GM06990 (cell line): Measurements from ENCODE around the gene METTL27.

ENCODE experiments used
- DNase-seq: peaks from one replicate; pipeline ENCODE4 v3.0.0-alpha.2; 2011; ENCODE audit not compliant: insufficient read length; ENCODE audit errors: extremely low read depth
- H3K27me3 ChIP-seq: replicated peaks from 2 replicates; pipeline ENCODE4 v1.6.0; 2011; ENCODE audit warnings: low read length; ENCODE audit not compliant: control insufficient read depth, insufficient read depth
- H3K36me3 ChIP-seq: 2 replicates; pipeline ENCODE4 v1.5.1; 2011; ENCODE audit warnings: low read length; ENCODE audit not compliant: control insufficient read depth, insufficient read depth
- H3K4me3 ChIP-seq: replicated peaks from 2 replicates; pipeline ENCODE4 v1.5.1; 2011; ENCODE audit warnings: low read depth, mild to moderate bottlenecking, control low read depth, low read length
- CTCF ChIP-seq: IDR thresholded peaks from 2 replicates; pipeline ENCODE4 v1.5.1; 2011; ENCODE audit warnings: low read length, control low read depth, mild to moderate bottlenecking, inconsistent platforms; ENCODE audit not compliant: insufficient read depth, poor library complexity, severe bottlenecking

METTL27 gene

DNA sequence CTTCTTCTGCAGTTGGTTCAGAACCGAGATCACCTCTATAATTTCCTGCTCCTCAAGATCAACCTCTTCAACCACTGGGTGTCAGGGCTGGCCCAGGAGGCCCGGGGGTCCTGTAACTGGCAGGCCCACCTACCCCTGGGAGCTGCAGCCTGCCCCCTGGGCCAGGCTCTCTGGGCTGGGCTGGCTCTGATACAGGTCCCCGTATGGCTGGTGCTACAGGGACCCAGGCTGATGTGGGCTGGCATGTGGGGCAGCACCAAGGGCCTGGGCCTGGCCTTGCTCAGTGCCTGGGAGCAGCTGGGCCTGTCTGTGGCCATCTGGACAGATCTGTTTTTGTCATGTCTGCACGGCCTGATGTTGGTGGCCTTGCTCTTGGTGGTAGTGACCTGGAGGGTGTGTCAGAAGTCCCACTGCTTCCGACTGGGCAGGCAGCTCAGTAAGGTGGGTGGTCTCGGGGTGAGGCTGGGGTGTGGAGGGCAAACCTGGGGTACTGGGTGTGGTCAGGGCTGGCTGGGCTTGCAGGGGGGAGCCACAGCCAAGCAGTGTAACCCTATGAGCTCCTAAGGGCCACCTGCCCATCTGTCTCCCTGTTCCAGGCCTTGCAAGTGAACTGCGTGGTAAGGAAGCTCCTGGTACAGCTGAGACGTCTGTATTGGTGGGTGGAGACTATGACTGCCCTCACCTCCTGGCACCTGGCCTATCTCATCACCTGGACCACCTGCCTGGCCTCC is 22.8 kb upstream of the METTL27 start:
- H3K27me3 ChIP-seq: no peaks in the 10 kb centered on the region
- no peak for TF ChIP-seq CTCF
- no peaks in the 10 kb centered on the region for H3K36me3 ChIP-seq
- no peak for DNase-seq
- H3K4me3 ChIP-seq: no peak overlapping the region

- H3K36me3 ChIP-seq: no peaks in the 10 kb centered on the region
- no peak for DNase-seq
- H3K27me3 ChIP-seq: no peaks in the 10 kb centered on the region; the same call in 1 of the 2 replicates
- no peak for TF ChIP-seq CTCF
- no peak overlapping the region for H3K4me3 ChIP-seq
Observed at GRCh38 chr7:73861305-73861704, 19.0 kb upstream of the METTL27 start.

DNA sequence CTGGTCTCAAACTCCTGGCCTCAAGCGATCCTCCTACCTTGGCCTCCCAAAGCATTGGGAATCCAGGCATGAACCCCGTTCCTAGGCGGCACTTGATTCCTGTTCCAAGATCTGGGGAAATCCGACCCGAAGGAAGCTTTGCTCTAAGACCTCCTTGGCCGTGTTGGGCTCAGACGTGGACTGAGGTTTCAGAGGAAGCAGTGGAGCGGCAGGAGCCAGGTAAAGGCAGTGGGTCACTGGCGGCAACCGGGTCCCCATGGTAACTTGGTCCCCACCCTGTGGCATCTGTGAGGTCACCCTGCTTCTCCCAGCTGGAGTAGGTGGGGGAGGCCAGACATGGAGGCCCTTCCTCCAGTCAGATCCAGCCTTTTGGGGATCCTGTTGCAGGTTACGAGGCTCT is 18.5 kb upstream of the METTL27 start, which contains the start of gene TMEM270:
Gene TMEM270, plus strand, starts transcription at position 301 of the 400 bp plus-strand sequence. Its CDS starts 36 bp downstream, at position 337.
- no peaks in the 10 kb centered on the region for H3K36me3 ChIP-seq
- H3K27me3 ChIP-seq: no peaks in the 10 kb centered on the region; the same call in 1 of the 2 replicates
- no peak within 1 kb of the TSS for H3K4me3 ChIP-seq
- no peak for TF ChIP-seq CTCF
- no peak for DNase-seq

- H3K4me3 ChIP-seq: no peak overlapping the region
- H3K36me3 ChIP-seq: no peaks in the 10 kb centered on the region
- DNase-seq: no peak
- no peaks in the 10 kb centered on the region; the same call in 1 of the 2 replicates for H3K27me3 ChIP-seq
- TF ChIP-seq CTCF: no peak
Observed at GRCh38 chr7:73858807-73859206, 16.5 kb upstream of the METTL27 start.

GRCh38 chr7:73856941-73857340 is 14.6 kb upstream of the METTL27 start:
- DNase-seq: no peak
- no peaks in the 10 kb centered on the region; the same call in 1 of the 2 replicates for H3K27me3 ChIP-seq
- no peak for TF ChIP-seq CTCF
- no peaks in the 10 kb centered on the region for H3K36me3 ChIP-seq
- H3K4me3 ChIP-seq: no peak overlapping the region
